ENCODE results near the gene FSCN2. TPM values are rescaled to one million over a fixed set of nuclear protein-coding genes. Genes with fewer than 3 reads are reported as not detected.
A peak's percentile ranks its signal among the peaks of the same experiment; 100 is the strongest.

The FSCN2 gene
- total RNA-seq, 1 experiment from 2014 or later = 0.31 TPM

DNA sequence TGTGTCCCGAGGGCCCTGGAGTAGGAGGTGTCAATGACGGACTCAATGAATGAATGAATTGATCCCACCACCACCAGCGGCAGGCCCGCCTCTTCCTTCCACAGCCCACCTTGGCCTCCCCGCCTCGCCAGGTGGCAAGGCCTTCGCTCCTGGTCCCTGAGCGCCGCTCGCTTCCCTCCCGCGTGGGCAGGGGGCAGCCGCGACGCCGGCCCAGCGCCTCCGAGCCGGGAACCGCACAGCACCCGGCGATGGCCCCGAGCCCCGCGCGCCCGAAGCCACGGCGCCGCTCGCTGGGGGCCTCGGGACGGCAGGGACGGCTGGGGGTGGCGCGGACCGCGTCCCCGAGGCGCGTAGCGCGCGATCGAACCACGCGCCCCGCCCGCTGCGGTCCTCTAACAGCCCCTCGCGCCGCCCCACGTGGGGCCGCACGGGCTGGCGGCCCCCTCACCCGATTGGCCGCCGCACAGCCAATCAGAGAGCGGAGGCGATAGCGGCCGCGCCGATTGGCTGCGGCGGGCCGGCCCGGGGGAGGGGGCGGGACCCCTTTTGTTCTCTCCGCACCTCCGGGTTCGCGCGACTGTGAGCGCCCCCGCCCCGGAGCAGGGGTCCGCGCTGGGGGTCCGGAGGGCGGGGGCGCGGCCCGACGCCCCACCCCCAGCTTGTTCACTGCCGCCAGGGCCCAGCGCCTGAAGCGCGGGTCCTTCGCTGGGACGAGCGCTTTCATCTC is 46.9 kb upstream of the FSCN2 start (continued):
- TF ChIP-seq, protein P1, sequence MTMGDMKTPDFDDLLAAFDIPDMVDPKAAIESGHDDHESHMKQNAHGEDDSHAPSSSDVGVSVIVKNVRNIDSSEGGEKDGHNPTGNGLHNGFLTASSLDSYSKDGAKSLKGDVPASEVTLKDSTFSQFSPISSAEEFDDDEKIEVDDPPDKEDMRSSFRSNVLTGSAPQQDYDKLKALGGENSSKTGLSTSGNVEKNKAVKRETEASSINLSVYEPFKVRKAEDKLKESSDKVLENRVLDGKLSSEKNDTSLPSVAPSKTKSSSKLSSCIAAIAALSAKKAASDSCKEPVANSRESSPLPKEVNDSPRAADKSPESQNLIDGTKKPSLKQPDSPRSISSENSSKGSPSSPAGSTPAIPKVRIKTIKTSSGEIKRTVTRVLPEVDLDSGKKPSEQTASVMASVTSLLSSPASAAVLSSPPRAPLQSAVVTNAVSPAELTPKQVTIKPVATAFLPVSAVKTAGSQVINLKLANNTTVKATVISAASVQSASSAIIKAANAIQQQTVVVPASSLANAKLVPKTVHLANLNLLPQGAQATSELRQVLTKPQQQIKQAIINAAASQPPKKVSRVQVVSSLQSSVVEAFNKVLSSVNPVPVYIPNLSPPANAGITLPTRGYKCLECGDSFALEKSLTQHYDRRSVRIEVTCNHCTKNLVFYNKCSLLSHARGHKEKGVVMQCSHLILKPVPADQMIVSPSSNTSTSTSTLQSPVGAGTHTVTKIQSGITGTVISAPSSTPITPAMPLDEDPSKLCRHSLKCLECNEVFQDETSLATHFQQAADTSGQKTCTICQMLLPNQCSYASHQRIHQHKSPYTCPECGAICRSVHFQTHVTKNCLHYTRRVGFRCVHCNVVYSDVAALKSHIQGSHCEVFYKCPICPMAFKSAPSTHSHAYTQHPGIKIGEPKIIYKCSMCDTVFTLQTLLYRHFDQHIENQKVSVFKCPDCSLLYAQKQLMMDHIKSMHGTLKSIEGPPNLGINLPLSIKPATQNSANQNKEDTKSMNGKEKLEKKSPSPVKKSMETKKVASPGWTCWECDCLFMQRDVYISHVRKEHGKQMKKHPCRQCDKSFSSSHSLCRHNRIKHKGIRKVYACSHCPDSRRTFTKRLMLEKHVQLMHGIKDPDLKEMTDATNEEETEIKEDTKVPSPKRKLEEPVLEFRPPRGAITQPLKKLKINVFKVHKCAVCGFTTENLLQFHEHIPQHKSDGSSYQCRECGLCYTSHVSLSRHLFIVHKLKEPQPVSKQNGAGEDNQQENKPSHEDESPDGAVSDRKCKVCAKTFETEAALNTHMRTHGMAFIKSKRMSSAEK (CRISPR knock-in tag; IDR thresholded peaks at IDR 0.05; ENCODE audit: borderline replicate concordance) = no peak
- TF ChIP-seq, protein P2, sequence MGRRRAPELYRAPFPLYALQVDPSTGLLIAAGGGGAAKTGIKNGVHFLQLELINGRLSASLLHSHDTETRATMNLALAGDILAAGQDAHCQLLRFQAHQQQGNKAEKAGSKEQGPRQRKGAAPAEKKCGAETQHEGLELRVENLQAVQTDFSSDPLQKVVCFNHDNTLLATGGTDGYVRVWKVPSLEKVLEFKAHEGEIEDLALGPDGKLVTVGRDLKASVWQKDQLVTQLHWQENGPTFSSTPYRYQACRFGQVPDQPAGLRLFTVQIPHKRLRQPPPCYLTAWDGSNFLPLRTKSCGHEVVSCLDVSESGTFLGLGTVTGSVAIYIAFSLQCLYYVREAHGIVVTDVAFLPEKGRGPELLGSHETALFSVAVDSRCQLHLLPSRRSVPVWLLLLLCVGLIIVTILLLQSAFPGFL (CRISPR knock-in tag; IDR thresholded peaks at IDR 0.05; ENCODE audit: borderline replicate concordance) = no peak
- TF ChIP-seq FOXJ3 (CRISPR knock-in tag; IDR thresholded peaks at IDR 0.05; ENCODE audit: borderline replicate concordance) = no peak
- TF ChIP-seq NFYB (CRISPR knock-in tag; conservative IDR thresholded peaks at IDR 0.05; ENCODE audit: low read depth) = peak; percentile 93
- TF ChIP-seq OVOL2 (CRISPR knock-in tag; IDR thresholded peaks at IDR 0.05; ENCODE audit: borderline replicate concordance) = no peak
- TF ChIP-seq IRF2 (CRISPR knock-in tag; IDR thresholded peaks at IDR 0.05; ENCODE audit: borderline replicate concordance, low read depth) = no peak
- TF ChIP-seq, protein P3, sequence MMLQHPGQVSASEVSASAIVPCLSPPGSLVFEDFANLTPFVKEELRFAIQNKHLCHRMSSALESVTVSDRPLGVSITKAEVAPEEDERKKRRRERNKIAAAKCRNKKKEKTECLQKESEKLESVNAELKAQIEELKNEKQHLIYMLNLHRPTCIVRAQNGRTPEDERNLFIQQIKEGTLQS (CRISPR knock-in tag; conservative IDR thresholded peaks at IDR 0.05) = no peak
- TF ChIP-seq ATF1 (CRISPR knock-in tag; IDR thresholded peaks at IDR 0.05) = no peak
- no peak for TF ChIP-seq SMAD3 (CRISPR knock-in tag; IDR thresholded peaks at IDR 0.05; ENCODE audit: borderline replicate concordance)
- TF ChIP-seq NFE2L1 (CRISPR knock-in tag; IDR thresholded peaks at IDR 0.05) = no peak
- TF ChIP-seq NR2C2 (CRISPR knock-in tag; IDR thresholded peaks at IDR 0.05) = no peak
- TF ChIP-seq ZNF138 (CRISPR knock-in tag; conservative IDR thresholded peaks at IDR 0.05) = no peak
- TF ChIP-seq, protein P4, sequence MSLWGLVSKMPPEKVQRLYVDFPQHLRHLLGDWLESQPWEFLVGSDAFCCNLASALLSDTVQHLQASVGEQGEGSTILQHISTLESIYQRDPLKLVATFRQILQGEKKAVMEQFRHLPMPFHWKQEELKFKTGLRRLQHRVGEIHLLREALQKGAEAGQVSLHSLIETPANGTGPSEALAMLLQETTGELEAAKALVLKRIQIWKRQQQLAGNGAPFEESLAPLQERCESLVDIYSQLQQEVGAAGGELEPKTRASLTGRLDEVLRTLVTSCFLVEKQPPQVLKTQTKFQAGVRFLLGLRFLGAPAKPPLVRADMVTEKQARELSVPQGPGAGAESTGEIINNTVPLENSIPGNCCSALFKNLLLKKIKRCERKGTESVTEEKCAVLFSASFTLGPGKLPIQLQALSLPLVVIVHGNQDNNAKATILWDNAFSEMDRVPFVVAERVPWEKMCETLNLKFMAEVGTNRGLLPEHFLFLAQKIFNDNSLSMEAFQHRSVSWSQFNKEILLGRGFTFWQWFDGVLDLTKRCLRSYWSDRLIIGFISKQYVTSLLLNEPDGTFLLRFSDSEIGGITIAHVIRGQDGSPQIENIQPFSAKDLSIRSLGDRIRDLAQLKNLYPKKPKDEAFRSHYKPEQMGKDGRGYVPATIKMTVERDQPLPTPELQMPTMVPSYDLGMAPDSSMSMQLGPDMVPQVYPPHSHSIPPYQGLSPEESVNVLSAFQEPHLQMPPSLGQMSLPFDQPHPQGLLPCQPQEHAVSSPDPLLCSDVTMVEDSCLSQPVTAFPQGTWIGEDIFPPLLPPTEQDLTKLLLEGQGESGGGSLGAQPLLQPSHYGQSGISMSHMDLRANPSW (CRISPR knock-in tag; conservative IDR thresholded peaks at IDR 0.05; ENCODE audit: low read depth) = no peak
- TF ChIP-seq, protein P5, sequence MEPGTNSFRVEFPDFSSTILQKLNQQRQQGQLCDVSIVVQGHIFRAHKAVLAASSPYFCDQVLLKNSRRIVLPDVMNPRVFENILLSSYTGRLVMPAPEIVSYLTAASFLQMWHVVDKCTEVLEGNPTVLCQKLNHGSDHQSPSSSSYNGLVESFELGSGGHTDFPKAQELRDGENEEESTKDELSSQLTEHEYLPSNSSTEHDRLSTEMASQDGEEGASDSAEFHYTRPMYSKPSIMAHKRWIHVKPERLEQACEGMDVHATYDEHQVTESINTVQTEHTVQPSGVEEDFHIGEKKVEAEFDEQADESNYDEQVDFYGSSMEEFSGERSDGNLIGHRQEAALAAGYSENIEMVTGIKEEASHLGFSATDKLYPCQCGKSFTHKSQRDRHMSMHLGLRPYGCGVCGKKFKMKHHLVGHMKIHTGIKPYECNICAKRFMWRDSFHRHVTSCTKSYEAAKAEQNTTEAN (CRISPR knock-in tag; IDR thresholded peaks at IDR 0.05) = 0 out of 2 replicates have a peak, but pooled peaks have one; percentile 60
- no peak for TF ChIP-seq NR3C1 (CRISPR knock-in tag; conservative IDR thresholded peaks at IDR 0.05; ENCODE audit: low read depth)
- no peak for TF ChIP-seq ZNF317 (CRISPR knock-in tag; IDR thresholded peaks at IDR 0.05; ENCODE audit: borderline replicate concordance, low read depth)
- TF ChIP-seq, protein P6, sequence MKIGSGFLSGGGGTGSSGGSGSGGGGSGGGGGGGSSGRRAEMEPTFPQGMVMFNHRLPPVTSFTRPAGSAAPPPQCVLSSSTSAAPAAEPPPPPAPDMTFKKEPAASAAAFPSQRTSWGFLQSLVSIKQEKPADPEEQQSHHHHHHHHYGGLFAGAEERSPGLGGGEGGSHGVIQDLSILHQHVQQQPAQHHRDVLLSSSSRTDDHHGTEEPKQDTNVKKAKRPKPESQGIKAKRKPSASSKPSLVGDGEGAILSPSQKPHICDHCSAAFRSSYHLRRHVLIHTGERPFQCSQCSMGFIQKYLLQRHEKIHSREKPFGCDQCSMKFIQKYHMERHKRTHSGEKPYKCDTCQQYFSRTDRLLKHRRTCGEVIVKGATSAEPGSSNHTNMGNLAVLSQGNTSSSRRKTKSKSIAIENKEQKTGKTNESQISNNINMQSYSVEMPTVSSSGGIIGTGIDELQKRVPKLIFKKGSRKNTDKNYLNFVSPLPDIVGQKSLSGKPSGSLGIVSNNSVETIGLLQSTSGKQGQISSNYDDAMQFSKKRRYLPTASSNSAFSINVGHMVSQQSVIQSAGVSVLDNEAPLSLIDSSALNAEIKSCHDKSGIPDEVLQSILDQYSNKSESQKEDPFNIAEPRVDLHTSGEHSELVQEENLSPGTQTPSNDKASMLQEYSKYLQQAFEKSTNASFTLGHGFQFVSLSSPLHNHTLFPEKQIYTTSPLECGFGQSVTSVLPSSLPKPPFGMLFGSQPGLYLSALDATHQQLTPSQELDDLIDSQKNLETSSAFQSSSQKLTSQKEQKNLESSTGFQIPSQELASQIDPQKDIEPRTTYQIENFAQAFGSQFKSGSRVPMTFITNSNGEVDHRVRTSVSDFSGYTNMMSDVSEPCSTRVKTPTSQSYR (CRISPR knock-in tag; IDR thresholded peaks at IDR 0.05) = no peak
- TF ChIP-seq, protein P7, sequence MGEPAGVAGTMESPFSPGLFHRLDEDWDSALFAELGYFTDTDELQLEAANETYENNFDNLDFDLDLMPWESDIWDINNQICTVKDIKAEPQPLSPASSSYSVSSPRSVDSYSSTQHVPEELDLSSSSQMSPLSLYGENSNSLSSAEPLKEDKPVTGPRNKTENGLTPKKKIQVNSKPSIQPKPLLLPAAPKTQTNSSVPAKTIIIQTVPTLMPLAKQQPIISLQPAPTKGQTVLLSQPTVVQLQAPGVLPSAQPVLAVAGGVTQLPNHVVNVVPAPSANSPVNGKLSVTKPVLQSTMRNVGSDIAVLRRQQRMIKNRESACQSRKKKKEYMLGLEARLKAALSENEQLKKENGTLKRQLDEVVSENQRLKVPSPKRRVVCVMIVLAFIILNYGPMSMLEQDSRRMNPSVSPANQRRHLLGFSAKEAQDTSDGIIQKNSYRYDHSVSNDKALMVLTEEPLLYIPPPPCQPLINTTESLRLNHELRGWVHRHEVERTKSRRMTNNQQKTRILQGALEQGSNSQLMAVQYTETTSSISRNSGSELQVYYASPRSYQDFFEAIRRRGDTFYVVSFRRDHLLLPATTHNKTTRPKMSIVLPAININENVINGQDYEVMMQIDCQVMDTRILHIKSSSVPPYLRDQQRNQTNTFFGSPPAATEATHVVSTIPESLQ (CRISPR knock-in tag; IDR thresholded peaks at IDR 0.05) = no peak
- TF ChIP-seq CREB1 (CRISPR knock-in tag; IDR thresholded peaks at IDR 0.05) = no peak
- peak; percentile 40; the same call in 1 of the 2 replicates for TF ChIP-seq CREM (CRISPR knock-in tag; IDR thresholded peaks at IDR 0.05)
- TF ChIP-seq ESRRA (CRISPR knock-in tag; IDR thresholded peaks at IDR 0.05; ENCODE audit: borderline replicate concordance) = no peak
- no peak for TF ChIP-seq SOX15 (CRISPR knock-in tag; IDR thresholded peaks at IDR 0.05)
